Activated T-cell treated with anti-CD3 and anti-CD28 coated beads, Interleukin-2, amount 50 U/mL, for 24 hours (primary cell): ENCODE measurements around the gene C1orf21.

Experiments
- DNase-seq: peaks from one replicate; pipeline ENCODE4 v3.0.0-alpha.2; 2020
- H3K27ac Mint-ChIP-seq: 2 replicates; pipeline ENCODE4 v1.8.0; 2020; ENCODE audit warnings: mild to moderate bottlenecking, mixed read lengths
- H3K27me3 Mint-ChIP-seq: 2 replicates; pipeline ENCODE4 v1.8.0; 2020; ENCODE audit warnings: mixed read lengths
- H3K36me3 Mint-ChIP-seq: 2 replicates; pipeline ENCODE4 v1.8.0; 2020; ENCODE audit warnings: low read depth, mixed read lengths
- H3K4me1 Mint-ChIP-seq: 2 replicates; pipeline ENCODE4 v1.8.0; 2020; ENCODE audit warnings: low read depth, mixed read lengths
- H3K4me3 Mint-ChIP-seq: 2 replicates; pipeline ENCODE4 v1.8.0; 2020; ENCODE audit warnings: mild to moderate bottlenecking, moderate library complexity, mixed read lengths
- H3K9me3 Mint-ChIP-seq: 2 replicates; pipeline ENCODE4 v1.8.0; 2020; ENCODE audit warnings: mixed read lengths

C1orf21 gene

GRCh38 chr1:184392779-184393522 is 6.1 kb downstream of the C1orf21 start:
- Mint-ChIP-seq H3K36me3 (no peaks in the 10 kb centered on the region), H3K27me3 (peaks cover 49% of the 10 kb centered on the region), H3K4me3 (no peak overlapping the region), H3K9me3 (no peaks in the 10 kb centered on the region), H3K4me1 (peaks cover 7% of the 10 kb centered on the region), H3K27ac (no peak overlapping the region)
- no peak for DNase-seq

GRCh38 chr1:184393962-184394361 is 7.1 kb downstream of the C1orf21 start:
- H3K27me3 Mint-ChIP-seq, result peaks cover 44% of the 10 kb centered on the region

GRCh38 chr1:184395370-184395769 is 8.5 kb downstream of the C1orf21 start:
- Mint-ChIP-seq H3K27me3 (peaks cover 31% of the 10 kb centered on the region), H3K9me3 (no peaks in the 10 kb centered on the region), H3K27ac (no peak overlapping the region), H3K4me1 (no peaks in the 10 kb centered on the region), H3K36me3 (no peaks in the 10 kb centered on the region), H3K4me3 (no peak overlapping the region)
- no peak for DNase-seq

More at GRCh38 chr1:184393962-184394361, 7.1 kb downstream of the C1orf21 start:
- DNase-seq, result no peak
- no peaks in the 10 kb centered on the region for H3K36me3 Mint-ChIP-seq
- no peak overlapping the region for H3K27ac Mint-ChIP-seq
- H3K4me3 Mint-ChIP-seq, result no peak overlapping the region
- H3K4me1 Mint-ChIP-seq, result no peaks in the 10 kb centered on the region
- no peaks in the 10 kb centered on the region for H3K9me3 Mint-ChIP-seq

GRCh38 chr1:184395937-184396480 is 9.2 kb downstream of the C1orf21 start:
- DNase-seq, result no peak
- H3K4me1 Mint-ChIP-seq, result no peaks in the 10 kb centered on the region
- H3K27me3 Mint-ChIP-seq, result peaks cover 28% of the 10 kb centered on the region
- no peaks in the 10 kb centered on the region for H3K9me3 Mint-ChIP-seq
- H3K4me3 Mint-ChIP-seq, result no peak overlapping the region
- H3K36me3 Mint-ChIP-seq, result no peaks in the 10 kb centered on the region
- no peak overlapping the region for H3K27ac Mint-ChIP-seq

- Mint-ChIP-seq H3K27me3 (peaks cover 20% of the 10 kb centered on the region), H3K36me3 (no peaks in the 10 kb centered on the region), H3K4me3 (no peak overlapping the region), H3K9me3 (no peaks in the 10 kb centered on the region), H3K4me1 (no peaks in the 10 kb centered on the region), H3K27ac (no peak overlapping the region)
- no peak for DNase-seq
Observed at GRCh38 chr1:184399192-184399847, 12.5 kb downstream of the C1orf21 start.

- Mint-ChIP-seq H3K27ac (no peak overlapping the region), H3K36me3 (no peaks in the 10 kb centered on the region), H3K4me3 (no peak overlapping the region), H3K4me1 (no peaks in the 10 kb centered on the region), H3K27me3 (peaks cover 8% of the 10 kb centered on the region), H3K9me3 (no peaks in the 10 kb centered on the region)
- DNase-seq, result no peak
Observed at GRCh38 chr1:184403961-184404726, 17.3 kb downstream of the C1orf21 start.

GRCh38 chr1:184404727-184405027 is 17.8 kb downstream of the C1orf21 start:
- H3K9me3 Mint-ChIP-seq, result no peaks in the 10 kb centered on the region
- H3K4me1 Mint-ChIP-seq, result no peaks in the 10 kb centered on the region

GRCh38 chr1:184405094-184405800 is 18.4 kb downstream of the C1orf21 start:
- no peak overlapping the region for H3K4me3 Mint-ChIP-seq
- no peaks in the 10 kb centered on the region for H3K36me3 Mint-ChIP-seq
- H3K27me3 Mint-ChIP-seq, result peaks cover 8% of the 10 kb centered on the region
- no peak overlapping the region for H3K27ac Mint-ChIP-seq
- H3K4me1 Mint-ChIP-seq, result no peaks in the 10 kb centered on the region
- no peak for DNase-seq
- H3K9me3 Mint-ChIP-seq, result no peaks in the 10 kb centered on the region

More at GRCh38 chr1:184404727-184405027, 17.8 kb downstream of the C1orf21 start:
- Mint-ChIP-seq H3K27me3 (peaks cover 8% of the 10 kb centered on the region), H3K4me3 (no peak overlapping the region), H3K36me3 (no peaks in the 10 kb centered on the region), H3K27ac (no peak overlapping the region)
- no peak for DNase-seq

GRCh38 chr1:184405801-184406142 is 18.9 kb downstream of the C1orf21 start:
- no peaks in the 10 kb centered on the region for H3K9me3 Mint-ChIP-seq
- H3K27ac Mint-ChIP-seq, result no peak overlapping the region
- H3K4me1 Mint-ChIP-seq, result no peaks in the 10 kb centered on the region
- H3K4me3 Mint-ChIP-seq, result no peak overlapping the region
- no peaks in the 10 kb centered on the region for H3K36me3 Mint-ChIP-seq
- DNase-seq, result no peak
- peaks cover 5% of the 10 kb centered on the region for H3K27me3 Mint-ChIP-seq

GRCh38 chr1:184406479-184406878 is 19.6 kb downstream of the C1orf21 start:
- no peaks in the 10 kb centered on the region for H3K9me3 Mint-ChIP-seq
- H3K4me3 Mint-ChIP-seq, result no peak overlapping the region
- peaks cover 5% of the 10 kb centered on the region for H3K27me3 Mint-ChIP-seq
- no peak for DNase-seq
- H3K36me3 Mint-ChIP-seq, result no peaks in the 10 kb centered on the region
- H3K27ac Mint-ChIP-seq, result no peak overlapping the region
- H3K4me1 Mint-ChIP-seq, result no peaks in the 10 kb centered on the region

GRCh38 chr1:184407816-184408510 is 21.1 kb downstream of the C1orf21 start:
- Mint-ChIP-seq H3K9me3 (no peaks in the 10 kb centered on the region), H3K4me1 (no peaks in the 10 kb centered on the region), H3K27me3 (no peaks in the 10 kb centered on the region), H3K36me3 (no peaks in the 10 kb centered on the region), H3K4me3 (no peak overlapping the region), H3K27ac (no peak overlapping the region)
- no peak for DNase-seq

GRCh38 chr1:184408580-184408979 is 21.8 kb downstream of the C1orf21 start:
- Mint-ChIP-seq H3K27ac (no peak overlapping the region), H3K4me3 (no peak overlapping the region)

GRCh38 chr1:184409011-184409410 is 22.2 kb downstream of the C1orf21 start:
- DNase-seq, result no peak
- Mint-ChIP-seq H3K27ac (no peak overlapping the region), H3K4me3 (no peak overlapping the region), H3K27me3 (peaks cover 3% of the 10 kb centered on the region), H3K36me3 (no peaks in the 10 kb centered on the region), H3K4me1 (no peaks in the 10 kb centered on the region), H3K9me3 (no peaks in the 10 kb centered on the region)

More at GRCh38 chr1:184408580-184408979, 21.8 kb downstream of the C1orf21 start:
- Mint-ChIP-seq H3K4me1 (no peaks in the 10 kb centered on the region), H3K27me3 (no peaks in the 10 kb centered on the region), H3K36me3 (no peaks in the 10 kb centered on the region), H3K9me3 (no peaks in the 10 kb centered on the region)
- no peak for DNase-seq

GRCh38 chr1:184412472-184412871 is 25.6 kb downstream of the C1orf21 start:
- no peak for DNase-seq
- peaks cover 15% of the 10 kb centered on the region for H3K27me3 Mint-ChIP-seq
- no peak overlapping the region for H3K4me3 Mint-ChIP-seq
- H3K36me3 Mint-ChIP-seq, result no peaks in the 10 kb centered on the region
- H3K27ac Mint-ChIP-seq, result no peak overlapping the region
- no peaks in the 10 kb centered on the region for H3K9me3 Mint-ChIP-seq
- H3K4me1 Mint-ChIP-seq, result no peaks in the 10 kb centered on the region
